Neutrophil (primary cell): ENCODE measurements around the gene SLC51B.
"Not testable (repeated sequence)": the region's sequence is repeated elsewhere in the genome, so short reads cannot be mapped to it uniquely, and the experiment has no call there.

ENCODE experiments used
- H3K27ac ChIP-seq: fragments of 200-600 bp; sonication (generic); 2 replicates; pipeline ENCODE4 v1.5.1; 2016; ENCODE audit warnings: mild to moderate bottlenecking, moderate library complexity
- H3K27me3 ChIP-seq: fragments of 200-600 bp; sonication (generic); 2 replicates; pipeline ENCODE4 v1.6.0; 2016; ENCODE audit warnings: mild to moderate bottlenecking
- H3K36me3 ChIP-seq: fragments of 200-600 bp; sonication (generic); 2 replicates; pipeline ENCODE4 v1.5.1; 2017
- H3K4me1 ChIP-seq, 2 experiments: fragments of 200-600 bp in 1 of 2; sonication (generic) in 1 of 2; 1 replicate in 1 of 2; 2 replicates in 1 of 2; pipeline versions ENCODE4 v1.5.1 to v1.6.1; 2013 to 2016; ENCODE audit warnings: low read depth in 1 of 2, low read length in 1 of 2, mild to moderate bottlenecking in 1 of 2, moderate library complexity in 1 of 2; ENCODE audit not compliant: control insufficient read depth in 1 of 2, insufficient read depth in 1 of 2
- H3K4me3 ChIP-seq, 2 experiments: fragments of 200-600 bp in 1 of 2; sonication (generic) in 1 of 2; 1 replicate in 1 of 2; 2 replicates in 1 of 2; pipeline ENCODE4 v1.5.1; 2013 to 2016; ENCODE audit warnings: low read depth in 1 of 2, low read length in 1 of 2, mild to moderate bottlenecking in 1 of 2, moderate library complexity in 1 of 2
- H3K9me3 ChIP-seq: fragments of 200-600 bp; sonication (generic); 2 replicates; pipeline ENCODE4 v1.5.1; 2016
- CTCF ChIP-seq: fragments of 200-600 bp; sonication (generic); IDR thresholded peaks from 2 replicates; pipeline ENCODE4 v1.5.1; 2016; ENCODE audit warnings: antibody characterized with exemption

Gene SLC51B

GRCh38 chr15:65008983-65009382, 36.2 kb upstream of the SLC51B start:
- Histone ChIP-seq H3K27ac (peak overlapping the region; percentile 89), H3K27me3 (no peaks in the 10 kb centered on the region), H3K36me3 (peaks cover 27% of the 10 kb centered on the region), H3K4me3 (no peak overlapping the region), H3K4me1 (peaks cover 24 to 31% of the 10 kb centered on the region in 2 experiments), H3K9me3 (no peaks in the 10 kb centered on the region)
- no peak for TF ChIP-seq CTCF

GRCh38 chr15:65011198-65011597, 34.0 kb upstream of the SLC51B start:
- peak overlapping the region in 1 of 2 experiments; percentile 24 for H3K4me3 ChIP-seq
- peaks cover 23% of the 10 kb centered on the region for H3K36me3 ChIP-seq
- peak overlapping the region; percentile 89 for H3K27ac ChIP-seq
- H3K9me3 ChIP-seq, H3K27me3 ChIP-seq: not testable (repeated sequence)
- peaks cover 24 to 31% of the 10 kb centered on the region in 2 experiments for H3K4me1 ChIP-seq

- no peak for TF ChIP-seq CTCF
- Histone ChIP-seq H3K4me1 (no peaks in the 10 kb centered on the region), H3K4me3 (no peak overlapping the region), H3K36me3 (peaks cover 89% of the 10 kb centered on the region), H3K9me3 (no peaks in the 10 kb centered on the region), H3K27me3 (no peaks in the 10 kb centered on the region), H3K27ac (no peak overlapping the region)
These were observed 24.8 kb upstream of the SLC51B start for GRCh38 chr15:65020419-65020818.

GRCh38 chr15:65021488-65021887, 23.7 kb upstream of the SLC51B start:
- peaks cover 90% of the 10 kb centered on the region for H3K36me3 ChIP-seq
- no peaks in the 10 kb centered on the region for H3K9me3 ChIP-seq
- no peak overlapping the region for H3K27ac ChIP-seq
- no peaks in the 10 kb centered on the region for H3K4me1 ChIP-seq
- TF ChIP-seq CTCF: no peak
- H3K27me3 ChIP-seq: no peaks in the 10 kb centered on the region
- no peak overlapping the region for H3K4me3 ChIP-seq

GRCh38 chr15:65026756-65027155, 18.4 kb upstream of the SLC51B start:
- Histone ChIP-seq H3K36me3 (peaks cover 50% of the 10 kb centered on the region), H3K27ac (no peak overlapping the region), H3K9me3 (no peaks in the 10 kb centered on the region), H3K4me3 (no peak overlapping the region), H3K4me1 (peaks cover 14 to 19% of the 10 kb centered on the region in 2 experiments), H3K27me3 (peaks cover 10% of the 10 kb centered on the region)
- no peak for TF ChIP-seq CTCF

GRCh38 chr15:65027593-65027992, 17.6 kb upstream of the SLC51B start:
- Histone ChIP-seq H3K36me3 (peaks cover 43% of the 10 kb centered on the region), H3K9me3 (no peaks in the 10 kb centered on the region), H3K4me3 (peak overlapping the region in 1 of 2 experiments; percentile 98), H3K27me3 (peaks cover 19% of the 10 kb centered on the region), H3K4me1 (peaks cover 14 to 19% of the 10 kb centered on the region in 2 experiments), H3K27ac (peak overlapping the region; percentile 81)
- no peak for TF ChIP-seq CTCF
